Naive thymus-derived CD8-positive, alpha-beta T cell (primary cell): ENCODE results near the gene MEX3B. TPM values are rescaled to one million over a fixed set of nuclear protein-coding genes. Genes with fewer than 3 reads are reported as not detected.

ENCODE experiments used
- ATAC-seq, 2 donors: fragments of 150-1000 bp; cut with Tn5 transposase in 1 of 2; sonication (Bioruptor Pico), chemical (Tn5 transposase) in 1 of 2; 1 replicate in 1 of 2; 2 replicates in 1 of 2; pipeline ENCODE4 v1.10.0; 2021; ENCODE audit warnings: mild to moderate bottlenecking in 2 of 2, moderate library complexity in 2 of 2
- POLR2A ChIA-PET: fragments of 350-600 bp; sonication (Branson Sonifier 250); formaldehyde crosslinking; loops from one replicate; lab custom pipeline; 2021; ENCODE audit warnings: antibody characterized with exemption; lab: Charles Lee
- DNase-seq, 10 donors: peaks; one replicate each; pipeline versions ENCODE4 v3.0.0 to v3.0.0-alpha.2; 2020 to 2022
- H3K27ac Mint-ChIP-seq, 10 donors: one replicate each; pipeline ENCODE4 v1.8.0; 2020 to 2022; ENCODE audit warnings: mild to moderate bottlenecking in 10 of 10, mixed read lengths in 10 of 10, moderate library complexity in 4 of 10, inconsistent platforms in 1 of 10
- H3K27me3 Mint-ChIP-seq, 5 donors: one replicate each; pipeline ENCODE4 v1.8.0; 2021 to 2022; ENCODE audit warnings: mixed read lengths in 5 of 5
- H3K36me3 Mint-ChIP-seq, 3 donors: one replicate each; pipeline ENCODE4 v1.8.0; 2020 to 2022; ENCODE audit warnings: mixed read lengths in 3 of 3, mild to moderate bottlenecking in 2 of 3, inconsistent platforms in 1 of 3
- H3K4me1 Mint-ChIP-seq, 4 donors: one replicate each; pipeline ENCODE4 v1.8.0; 2021 to 2022; ENCODE audit warnings: mixed read lengths in 4 of 4
- H3K4me3 Mint-ChIP-seq, 10 donors: one replicate each; pipeline ENCODE4 v1.8.0; 2020 to 2022; ENCODE audit warnings: mild to moderate bottlenecking in 10 of 10, mixed read lengths in 10 of 10, moderate library complexity in 6 of 10, inconsistent platforms in 1 of 10
- H3K9me3 Mint-ChIP-seq, 9 donors: one replicate each; pipeline ENCODE4 v1.8.0; 2020 to 2022; ENCODE audit warnings: mixed read lengths in 9 of 9, mild to moderate bottlenecking in 3 of 9, inconsistent platforms in 1 of 9, moderate library complexity in 1 of 9
- polyA plus RNA-seq, 3 donors: library from polyadenylated mRNA; unstranded; fragments of 300-500 nt; fragmentation: Illumina TruSeq; gene quantifications; one replicate each; pipeline ENCODE4 v1.2.3, GENCODE V29; 2021
- total RNA-seq, 8 experiments: library from RNA in 2 of 8; stranded (reverse) in 2 of 8; gene quantifications; one replicate each; pipeline ENCODE4 v1.2.3 and lab custom pipeline; 2021 to 2026

MEX3B gene
- total and polyA plus RNA-seq, 5 experiments from 2014 or later: 1.5 to 1.8 TPM; not detected in 3

GRCh38 chr15:82064824-82065223 lies 19.0 kb upstream of the MEX3B start:
- POLR2A ChIA-PET: no interaction called here
- no peak overlapping the region for H3K27ac Mint-ChIP-seq

GRCh38 chr15:82062479-82063454 lies 16.9 kb upstream of the MEX3B start:
- DNase-seq: no peak
- Mint-ChIP-seq H3K36me3 (no peaks in the 10 kb centered on the region), H3K4me3 (peak overlapping the region in 1 of 10 donors; percentile 23), H3K4me1 (peaks cover 2 to 6% (median 4%) of the 10 kb centered on the region in 4 donors), H3K9me3 (no peaks in the 10 kb centered on the region), H3K27me3 (peaks cover 29 to 73% (median 43%) of the 10 kb centered on the region in 5 donors), H3K27ac (no peak overlapping the region)
- POLR2A ChIA-PET: no interaction called here
- ATAC-seq: no peak

More at GRCh38 chr15:82064824-82065223, 19.0 kb upstream of the MEX3B start:
- Mint-ChIP-seq H3K9me3 (no peaks in the 10 kb centered on the region), H3K27me3 (peaks cover 17 to 54% (median 28%) of the 10 kb centered on the region in 5 donors), H3K4me3 (no peak overlapping the region), H3K36me3 (no peaks in the 10 kb centered on the region), H3K4me1 (peaks cover 0 to 6% (median 4%) of the 10 kb centered on the region in 4 donors)
- ATAC-seq (no peak), DNase-seq (no peak)

GRCh38 chr15:82060817-82061216 lies 15.0 kb upstream of the MEX3B start:
- Mint-ChIP-seq H3K27ac (no peak overlapping the region), H3K36me3 (no peaks in the 10 kb centered on the region), H3K9me3 (no peaks in the 10 kb centered on the region), H3K27me3 (peaks cover 34 to 91% (median 54%) of the 10 kb centered on the region in 5 donors), H3K4me1 (peaks cover 2 to 6% (median 4%) of the 10 kb centered on the region in 4 donors), H3K4me3 (no peak overlapping the region)
- ATAC-seq (no peak), DNase-seq (no peak)
- POLR2A ChIA-PET: no interaction called here

GRCh38 chr15:82058517-82059204 lies 12.8 kb upstream of the MEX3B start:
- no peaks in the 10 kb centered on the region for H3K9me3 Mint-ChIP-seq
- POLR2A ChIA-PET: no interaction called here
- H3K4me3 Mint-ChIP-seq: no peak overlapping the region
- H3K4me1 Mint-ChIP-seq: peaks cover 2 to 6% (median 4%) of the 10 kb centered on the region in 4 donors
- ATAC-seq: no peak
- H3K27me3 Mint-ChIP-seq: peaks cover 30 to 72% (median 52%) of the 10 kb centered on the region in 5 donors
- no peaks in the 10 kb centered on the region for H3K36me3 Mint-ChIP-seq
- DNase-seq: no peak
- no peak overlapping the region for H3K27ac Mint-ChIP-seq

GRCh38 chr15:82058026-82058425 lies 12.2 kb upstream of the MEX3B start:
- POLR2A ChIA-PET: no interaction called here
- no peaks in the 10 kb centered on the region for H3K9me3 Mint-ChIP-seq
- H3K4me1 Mint-ChIP-seq: peaks cover 2 to 5% (median 4%) of the 10 kb centered on the region in 4 donors
- no peak overlapping the region for H3K27ac Mint-ChIP-seq
- ATAC-seq (no peak), DNase-seq (no peak)
- H3K27me3 Mint-ChIP-seq: peaks cover 30 to 68% (median 55%) of the 10 kb centered on the region in 5 donors
- no peak overlapping the region for H3K4me3 Mint-ChIP-seq
- H3K36me3 Mint-ChIP-seq: no peaks in the 10 kb centered on the region

GRCh38 chr15:82056958-82057823 lies 11.4 kb upstream of the MEX3B start:
- ATAC-seq: no peak
- peaks cover 0 to 3% (median under 1%) of the 10 kb centered on the region in 4 donors for H3K4me1 Mint-ChIP-seq
- POLR2A ChIA-PET: no interaction called here
- DNase-seq: no peak
- H3K9me3 Mint-ChIP-seq: no peaks in the 10 kb centered on the region
- H3K27me3 Mint-ChIP-seq: peaks cover 26 to 60% (median 51%) of the 10 kb centered on the region in 5 donors
- no peak overlapping the region for H3K27ac Mint-ChIP-seq
- no peaks in the 10 kb centered on the region for H3K36me3 Mint-ChIP-seq
- no peak overlapping the region for H3K4me3 Mint-ChIP-seq

DNA sequence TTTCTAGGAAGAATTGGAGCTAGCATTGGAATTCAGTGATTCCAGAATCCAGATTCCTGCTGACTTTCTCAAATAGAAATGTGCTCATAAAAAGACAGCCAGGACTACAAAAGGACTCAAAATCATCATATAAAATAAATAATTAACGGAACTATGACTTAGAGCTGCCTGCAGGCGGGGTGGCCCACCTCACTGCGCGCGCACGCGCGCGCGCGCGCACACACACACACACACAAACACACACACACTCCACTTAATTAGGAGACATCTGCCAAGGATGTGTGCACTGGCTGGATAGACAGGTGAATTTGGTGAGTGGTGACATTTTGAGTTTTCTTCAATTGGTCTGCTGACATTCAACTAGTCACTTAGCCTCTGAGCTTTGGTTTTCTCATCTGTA lies 6.9 kb upstream of the MEX3B start:
- Mint-ChIP-seq H3K4me1 (peaks cover 1 to 3% (median 2%) of the 10 kb centered on the region in 4 donors), H3K4me3 (no peak overlapping the region), H3K27ac (no peak overlapping the region), H3K9me3 (no peaks in the 10 kb centered on the region), H3K27me3 (peaks cover 10 to 28% (median 19%) of the 10 kb centered on the region in 5 donors), H3K36me3 (no peaks in the 10 kb centered on the region)
- POLR2A ChIA-PET: no interaction called here
- DNase-seq (no peak), ATAC-seq (no peak)

DNA sequence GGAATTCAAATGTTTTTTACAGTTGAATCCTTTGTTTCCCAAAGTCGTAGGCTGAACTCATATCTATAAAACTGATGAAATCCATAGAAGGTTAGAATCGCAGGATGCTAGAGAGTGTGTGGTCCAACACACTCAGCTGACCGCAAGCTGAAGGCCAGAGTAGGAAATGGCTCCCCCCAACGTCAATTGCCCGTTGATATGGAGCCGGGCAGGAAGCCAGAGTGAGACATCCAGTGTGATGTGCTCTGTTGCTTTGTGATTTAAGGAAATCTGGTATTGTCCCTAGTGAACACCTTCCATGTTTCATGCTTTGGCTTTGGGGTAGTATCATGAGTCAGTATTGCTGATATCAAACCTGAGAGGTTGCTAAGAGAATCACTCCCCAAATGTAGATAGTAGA lies 5.8 kb upstream of the MEX3B start:
- peaks cover 4 to 10% (median 7%) of the 10 kb centered on the region in 4 donors for H3K4me1 Mint-ChIP-seq
- no peak overlapping the region for H3K27ac Mint-ChIP-seq
- peaks cover 4 to 19% (median 10%) of the 10 kb centered on the region in 5 donors for H3K27me3 Mint-ChIP-seq
- H3K36me3 Mint-ChIP-seq: no peaks in the 10 kb centered on the region
- no peaks in the 10 kb centered on the region for H3K9me3 Mint-ChIP-seq
- no peak overlapping the region for H3K4me3 Mint-ChIP-seq
- POLR2A ChIA-PET: interaction anchor here (0.7 to 0.8 kb wide), 2 partner anchors 9 to 16 kb away, joined by 4 to 5 read pairs; no protein-coding TSS in a partner anchor
- ATAC-seq (no peak), DNase-seq (no peak)

GRCh38 chr15:82048811-82049210 lies 3.0 kb upstream of the MEX3B start:
- peak overlapping the region in 8 of 10 donors; percentile 74 to 95 (median 81) for H3K4me3 Mint-ChIP-seq
- ATAC-seq (no peak), DNase-seq (no peak)
- peaks cover 10 to 24% (median 18%) of the 10 kb centered on the region in 4 donors for H3K4me1 Mint-ChIP-seq
- peak overlapping the region in 1 of 10 donors; percentile 24 for H3K27ac Mint-ChIP-seq
- H3K9me3 Mint-ChIP-seq: no peaks in the 10 kb centered on the region
- H3K36me3 Mint-ChIP-seq: no peaks in the 10 kb centered on the region
- POLR2A ChIA-PET: no interaction called here
- H3K27me3 Mint-ChIP-seq: peaks cover 0 to 9% (median 5%) of the 10 kb centered on the region in 5 donors

DNA sequence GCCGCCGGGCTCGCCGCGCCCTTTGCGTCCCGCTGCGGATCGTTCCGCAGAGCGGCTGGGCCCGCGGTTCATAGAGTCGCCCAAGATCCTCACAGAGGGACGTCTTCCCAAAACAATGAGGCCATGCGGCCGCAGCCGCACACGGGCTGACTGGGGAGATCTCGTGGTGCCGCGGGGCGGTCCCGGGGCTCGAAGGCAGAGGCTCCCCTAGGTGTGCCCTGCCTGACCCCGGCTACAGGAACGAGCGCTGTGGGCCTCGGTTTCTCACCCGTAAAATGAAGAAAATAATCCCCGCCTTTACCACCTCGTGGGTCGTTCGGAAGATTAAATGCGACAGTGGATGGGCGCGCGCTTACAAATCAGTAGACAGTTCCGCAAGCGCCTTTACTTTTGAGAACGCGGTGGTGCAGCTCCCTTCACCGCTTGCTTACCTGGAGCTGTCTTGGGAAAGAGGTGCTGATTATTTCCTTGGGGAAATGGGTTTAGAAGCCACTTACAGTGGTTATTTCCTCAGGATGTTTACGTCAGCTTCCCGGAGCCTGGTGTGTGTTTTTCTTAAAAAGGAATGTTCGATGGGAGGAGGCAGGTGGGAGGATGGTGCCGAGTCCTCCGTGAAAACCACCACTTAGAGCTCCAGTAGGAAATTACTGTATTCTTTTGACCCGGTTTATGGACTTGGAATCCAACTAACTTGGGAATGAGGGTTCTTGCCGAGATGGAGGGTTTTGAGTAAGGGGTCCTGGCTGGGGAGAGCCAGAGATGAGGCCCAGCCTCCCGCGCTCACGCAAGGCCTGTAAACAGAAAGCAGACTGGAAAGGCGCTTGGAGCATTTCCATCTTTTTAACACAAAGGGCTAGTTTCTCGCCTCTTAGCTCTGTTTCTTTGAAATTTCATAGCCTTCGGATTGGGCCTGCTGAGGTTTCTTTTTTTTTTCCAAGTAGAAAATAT lies 1.9 kb upstream of the MEX3B start:
- H3K36me3 Mint-ChIP-seq: no peaks in the 10 kb centered on the region
- ATAC-seq (peak in 1 of 2 donors; percentile 11), DNase-seq (no peak)
- H3K27me3 Mint-ChIP-seq: peaks cover 0 to 8% (median 4%) of the 10 kb centered on the region in 5 donors
- H3K9me3 Mint-ChIP-seq: no peaks in the 10 kb centered on the region
- peak overlapping the region; percentile 74 to 95 (median 81) for H3K4me3 Mint-ChIP-seq
- POLR2A ChIA-PET: interaction anchor here (0.5 kb wide), 1 partner anchor 252 kb away, joined by 3 read pairs; no protein-coding TSS in a partner anchor
- peak overlapping the region; percentile 2 to 59 (median 22) for H3K27ac Mint-ChIP-seq
- peaks cover 10 to 24% (median 18%) of the 10 kb centered on the region in 4 donors for H3K4me1 Mint-ChIP-seq
